GM10266 (cell line): Measurements from ENCODE around the gene SMAD1.

ENCODE experiments used
- DNase-seq: peaks from one replicate; pipeline ENCODE4 v3.0.0; 2012; ENCODE audit errors: extremely low spot score
- TF ChIP-seq, protein P1 (sequence below): IDR thresholded peaks from 2 replicates; pipeline ENCODE4 v1.5.1; 2012; ENCODE audit warnings: mild to moderate bottlenecking, low read depth; ENCODE audit not compliant: control insufficient read depth, insufficient read depth; ENCODE audit errors: missing control alignments

Gene SMAD1

GRCh38 chr4:145440292-145441007 is 41.2 kb upstream of the SMAD1 start:
- DNase-seq: no peak

DNA sequence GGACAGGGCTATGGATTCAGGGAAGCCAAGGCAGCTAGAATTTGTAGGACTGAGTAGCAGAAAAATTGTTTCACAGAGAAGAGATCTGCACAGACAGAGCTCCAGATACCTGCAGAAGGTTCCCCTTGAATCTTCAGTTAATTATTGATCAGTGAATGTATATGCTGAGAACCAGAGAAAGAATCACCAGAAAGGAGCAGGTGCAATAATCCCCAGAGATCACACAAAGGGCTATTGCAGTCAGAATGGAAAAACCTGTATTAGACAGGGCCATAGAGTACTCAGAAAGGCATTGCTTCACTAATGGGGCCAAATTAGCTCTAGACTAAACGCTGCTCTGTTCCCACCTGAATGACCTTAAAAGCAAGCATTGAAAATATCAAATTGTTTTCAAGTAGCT is 35.5 kb upstream of the SMAD1 start:
- TF ChIP-seq, protein P1, sequence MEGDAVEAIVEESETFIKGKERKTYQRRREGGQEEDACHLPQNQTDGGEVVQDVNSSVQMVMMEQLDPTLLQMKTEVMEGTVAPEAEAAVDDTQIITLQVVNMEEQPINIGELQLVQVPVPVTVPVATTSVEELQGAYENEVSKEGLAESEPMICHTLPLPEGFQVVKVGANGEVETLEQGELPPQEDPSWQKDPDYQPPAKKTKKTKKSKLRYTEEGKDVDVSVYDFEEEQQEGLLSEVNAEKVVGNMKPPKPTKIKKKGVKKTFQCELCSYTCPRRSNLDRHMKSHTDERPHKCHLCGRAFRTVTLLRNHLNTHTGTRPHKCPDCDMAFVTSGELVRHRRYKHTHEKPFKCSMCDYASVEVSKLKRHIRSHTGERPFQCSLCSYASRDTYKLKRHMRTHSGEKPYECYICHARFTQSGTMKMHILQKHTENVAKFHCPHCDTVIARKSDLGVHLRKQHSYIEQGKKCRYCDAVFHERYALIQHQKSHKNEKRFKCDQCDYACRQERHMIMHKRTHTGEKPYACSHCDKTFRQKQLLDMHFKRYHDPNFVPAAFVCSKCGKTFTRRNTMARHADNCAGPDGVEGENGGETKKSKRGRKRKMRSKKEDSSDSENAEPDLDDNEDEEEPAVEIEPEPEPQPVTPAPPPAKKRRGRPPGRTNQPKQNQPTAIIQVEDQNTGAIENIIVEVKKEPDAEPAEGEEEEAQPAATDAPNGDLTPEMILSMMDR: no peak
- no peak for DNase-seq

More at GRCh38 chr4:145440292-145441007, 41.2 kb upstream of the SMAD1 start:
- TF ChIP-seq, protein P1: no peak

GRCh38 chr4:145451895-145452294 is 29.8 kb upstream of the SMAD1 start:
- TF ChIP-seq, protein P1: no peak
- DNase-seq: no peak

- TF ChIP-seq, protein P1: no peak
- no peak for DNase-seq
Observed at GRCh38 chr4:145452447-145453162, 29.0 kb upstream of the SMAD1 start.

DNA sequence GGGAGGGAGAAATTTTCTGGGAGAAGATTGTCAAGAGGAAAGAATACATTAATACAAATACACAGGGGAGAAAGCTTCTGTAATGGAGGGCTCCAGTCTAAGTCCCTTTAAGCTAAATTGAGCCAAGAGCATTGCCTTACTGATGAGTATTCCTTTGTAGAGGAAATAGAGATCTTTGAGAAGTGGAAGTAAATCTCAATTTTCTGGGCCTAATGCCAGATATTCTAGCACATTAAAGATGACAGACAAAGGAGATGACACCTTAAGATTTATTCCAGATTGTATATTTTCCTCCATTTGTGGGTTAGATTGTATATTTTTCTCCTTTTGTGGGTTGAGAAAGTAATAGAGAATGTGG is 28.5 kb upstream of the SMAD1 start:
- DNase-seq: no peak
- TF ChIP-seq, protein P1: no peak

DNA sequence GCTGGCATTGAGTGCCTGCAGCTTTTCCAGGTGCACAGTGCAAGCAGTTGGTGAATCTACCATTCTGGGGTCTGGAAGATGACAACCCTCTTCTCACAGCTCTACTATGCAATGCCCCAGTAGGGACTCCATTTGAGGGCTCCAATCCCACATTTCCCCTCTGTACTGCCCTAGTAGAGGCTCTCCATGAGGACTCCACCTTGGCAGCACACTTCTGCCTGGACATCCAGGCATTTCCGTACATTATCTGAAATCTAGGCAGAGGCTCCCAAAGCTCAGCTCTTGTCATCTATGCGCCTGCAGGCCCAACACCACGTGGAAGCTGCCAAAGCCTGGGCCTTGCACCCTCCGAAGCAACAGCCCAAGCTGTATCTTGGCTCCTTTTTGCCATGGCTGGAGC is 8.4 kb upstream of the SMAD1 start:
- TF ChIP-seq, protein P1: no peak
- DNase-seq: no peak

DNA sequence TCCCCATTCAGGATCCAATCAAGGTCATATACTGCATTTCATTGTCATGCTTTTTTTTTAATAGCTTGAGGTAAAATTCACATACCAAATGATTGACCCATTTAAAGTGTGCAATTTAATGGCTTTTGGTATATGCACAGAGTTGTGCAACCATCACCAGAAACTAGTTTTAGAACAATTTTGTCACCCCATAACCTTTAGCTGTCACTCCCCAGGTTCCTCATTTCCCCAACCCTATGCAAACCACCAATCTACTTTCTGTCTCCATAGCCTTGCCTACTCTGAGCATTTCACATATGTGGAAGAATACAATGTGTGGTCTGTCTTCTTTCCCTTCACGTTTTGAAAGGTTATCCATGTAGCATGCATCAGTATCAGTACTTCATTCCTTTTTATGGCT is 1.4 kb upstream of the SMAD1 start:
- TF ChIP-seq, protein P1: no peak
- DNase-seq: no peak
